Upper lobe of left lung (tissue), 6 donors: ENCODE results near the gene C9orf50. TPM values are rescaled to one million over a fixed set of nuclear protein-coding genes. Genes with fewer than 3 reads are reported as not detected.
A peak's percentile ranks its signal among the peaks of the same experiment; 100 is the strongest.

Experiments used
- ATAC-seq, 2 donors: fragments of 200-7000 bp; cut with Tn5 transposase; one replicate each; pipeline ENCODE4 v1.9.1; 2022; ENCODE audit warnings: mild to moderate bottlenecking in 2 of 2, moderate library complexity in 2 of 2; ENCODE audit not compliant: low FRiP score in 2 of 2
- DNase-seq, 2 donors: peaks; one replicate each; pipeline ENCODE4 v3.0.0-alpha.2; 2019 to 2020
- H3K27ac ChIP-seq, 4 donors: fragments of 200-600 bp; sonication (generic); one replicate each; pipeline ENCODE4 v1.5.1; 2016 to 2019
- H3K27me3 ChIP-seq, 4 donors: fragments of 200-600 bp; sonication (generic); one replicate each; pipeline ENCODE4 v1.5.1; 2017 to 2019
- H3K36me3 ChIP-seq, 4 donors: fragments of 200-600 bp; sonication (generic); one replicate each; pipeline ENCODE4 v1.5.1; 2016 to 2019
- H3K4me1 ChIP-seq, 4 donors: fragments of 200-600 bp; sonication (generic); one replicate each; pipeline ENCODE4 v1.5.1; 2018 to 2019
- H3K4me3 ChIP-seq, 4 donors: fragments of 200-600 bp; sonication (generic); one replicate each; pipeline ENCODE4 v1.5.1; 2017 to 2019; ENCODE audit warnings: mild to moderate bottlenecking in 2 of 4, moderate library complexity in 1 of 4
- H3K9me3 ChIP-seq, 4 donors: fragments of 200-600 bp; sonication (generic); one replicate each; pipeline ENCODE4 v1.5.1; 2018 to 2019
- EP300 ChIP-seq, 4 donors: sonication (generic); formaldehyde crosslinking; IDR thresholded peaks; one replicate each; pipeline ENCODE4 v1.5.1; 2017; ENCODE audit warnings: antibody characterized with exemption in 4 of 4, control low read depth in 2 of 4
- POLR2A ChIP-seq, 4 donors: fragments of 450-650 bp; IDR thresholded peaks; one replicate each; pipeline ENCODE4 v1.5.1; 2016 to 2017; ENCODE audit warnings: antibody characterized with exemption in 4 of 4, mild to moderate bottlenecking in 2 of 4
- POLR2AphosphoS5 ChIP-seq, 2 donors: sonication (generic); formaldehyde crosslinking; IDR thresholded peaks; one replicate each; pipeline ENCODE4 v1.5.1; 2017; ENCODE audit warnings: antibody characterized with exemption in 2 of 2
- WGBS, 2 donors: methylation state at CpG; one replicate each; pipeline ENCODE4 v1.1.5; 2017 to 2018; 5-methylcytosine and 5-hydroxymethylcytosine counted together
- total RNA-seq, 6 donors: library from RNA; depleted of rRNA in 4 of 6; stranded (reverse); fragments of >200 nt in 4 of 6; gene quantifications; one replicate each; pipeline versions ENCODE4 v1.1.0 to v1.2.1, GENCODE V29; 2016 to 2021
- TF ChIP-seq, protein P1 (sequence below), 6 experiments: fragments of 450-650 bp in 4 of 6; fragments of 200-600 bp in 2 of 6; sonication (generic) in 2 of 6; IDR thresholded peaks; one replicate each; pipeline ENCODE4 v1.5.1; 2016 to 2019; ENCODE audit warnings: antibody characterized with exemption in 6 of 6
- donor health status: DM: no; HTN: no; CAD: no; lungs with moderate emphysema.
- donor health status: DM: no; HTN: yes; CAD: no; lungs with severe emphysema.

C9orf50 gene
- total RNA-seq, 6 donors from 2014 or later, result not detected

DNA sequence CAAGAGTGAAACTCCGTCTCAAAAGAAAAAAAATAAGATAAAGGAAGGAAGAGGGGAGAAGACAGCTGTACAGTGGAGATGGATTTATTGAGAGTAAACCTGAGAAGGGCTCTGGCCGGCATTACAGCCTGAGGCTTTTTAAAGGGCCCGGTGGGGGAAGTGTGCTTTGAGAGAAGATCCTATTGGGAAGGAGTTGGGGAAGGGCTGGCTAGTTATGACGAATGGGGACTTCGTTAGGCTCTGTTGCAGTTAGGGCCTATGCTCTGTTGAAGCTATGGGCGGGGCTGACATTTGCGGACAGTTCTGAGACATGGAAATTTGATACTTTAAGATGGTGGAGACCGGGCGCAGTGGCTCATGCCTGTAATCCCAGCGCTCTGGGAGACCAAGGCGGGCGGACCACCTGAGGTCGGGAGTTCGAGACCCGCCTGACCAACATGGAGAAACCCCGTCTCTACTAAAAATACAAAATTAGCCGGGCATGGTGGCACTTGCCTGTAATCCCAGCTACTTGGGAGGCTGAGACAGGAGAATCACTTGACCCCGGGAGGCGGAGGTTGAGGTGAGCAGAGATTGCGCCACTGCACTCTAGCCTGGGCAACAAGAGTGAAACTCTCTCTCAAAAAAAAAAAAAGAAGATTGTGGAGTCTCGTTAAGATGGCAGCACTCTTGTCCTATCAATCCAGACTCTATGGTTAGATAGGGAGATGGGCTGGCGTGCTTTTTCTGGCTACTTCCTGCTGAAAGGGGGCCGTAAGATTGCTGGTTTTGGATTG lies 33.2 kb downstream of the C9orf50 start:
- TF ChIP-seq EP300 (IDR thresholded peaks at IDR 0.05) (no peak), POLR2A (IDR thresholded peaks at IDR 0.05) (no peak), POLR2AphosphoS5 (IDR thresholded peaks at IDR 0.05) (no peak)
- TF ChIP-seq, protein P1, sequence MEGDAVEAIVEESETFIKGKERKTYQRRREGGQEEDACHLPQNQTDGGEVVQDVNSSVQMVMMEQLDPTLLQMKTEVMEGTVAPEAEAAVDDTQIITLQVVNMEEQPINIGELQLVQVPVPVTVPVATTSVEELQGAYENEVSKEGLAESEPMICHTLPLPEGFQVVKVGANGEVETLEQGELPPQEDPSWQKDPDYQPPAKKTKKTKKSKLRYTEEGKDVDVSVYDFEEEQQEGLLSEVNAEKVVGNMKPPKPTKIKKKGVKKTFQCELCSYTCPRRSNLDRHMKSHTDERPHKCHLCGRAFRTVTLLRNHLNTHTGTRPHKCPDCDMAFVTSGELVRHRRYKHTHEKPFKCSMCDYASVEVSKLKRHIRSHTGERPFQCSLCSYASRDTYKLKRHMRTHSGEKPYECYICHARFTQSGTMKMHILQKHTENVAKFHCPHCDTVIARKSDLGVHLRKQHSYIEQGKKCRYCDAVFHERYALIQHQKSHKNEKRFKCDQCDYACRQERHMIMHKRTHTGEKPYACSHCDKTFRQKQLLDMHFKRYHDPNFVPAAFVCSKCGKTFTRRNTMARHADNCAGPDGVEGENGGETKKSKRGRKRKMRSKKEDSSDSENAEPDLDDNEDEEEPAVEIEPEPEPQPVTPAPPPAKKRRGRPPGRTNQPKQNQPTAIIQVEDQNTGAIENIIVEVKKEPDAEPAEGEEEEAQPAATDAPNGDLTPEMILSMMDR (IDR thresholded peaks at IDR 0.05), result no peak
- Histone ChIP-seq H3K4me1 (peaks cover 0 to 8% (median 6%) of the 10 kb centered on the region in 4 donors), H3K9me3 (no peaks in the 10 kb centered on the region), H3K27ac (no peak overlapping the region), H3K4me3 (no peak overlapping the region), H3K36me3 (no peaks in the 10 kb centered on the region), H3K27me3 (no peaks in the 10 kb centered on the region)
- 92% methylated on average over 23 of the region's 23 CpGs for WGBS, 2 donors
- DNase-seq (no peak), ATAC-seq (no peak)

DNA sequence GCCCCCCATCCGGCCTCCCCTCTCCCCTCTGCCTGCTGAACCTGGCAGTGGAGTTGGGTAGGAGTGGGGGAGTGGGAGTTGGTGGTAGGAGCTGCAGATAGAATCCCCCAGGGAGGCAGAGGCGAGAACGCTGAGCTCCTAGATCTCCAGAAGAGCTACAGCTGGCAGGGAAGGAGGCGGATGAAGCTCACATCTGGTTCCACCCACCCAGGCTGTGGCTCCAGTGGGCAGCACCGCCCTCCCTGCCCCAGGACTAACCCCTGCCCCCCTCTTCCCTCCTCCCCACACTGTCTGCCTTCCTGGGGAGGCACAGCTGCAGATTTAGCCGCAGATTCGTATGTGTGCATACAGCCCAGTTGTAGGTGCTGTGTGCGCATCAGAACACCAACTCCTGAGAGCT lies 34.2 kb downstream of the C9orf50 start:
- Histone ChIP-seq H3K27ac (no peak overlapping the region), H3K9me3 (no peaks in the 10 kb centered on the region), H3K4me1 (peaks cover 0 to 8% (median 6%) of the 10 kb centered on the region in 4 donors), H3K27me3 (no peaks in the 10 kb centered on the region), H3K4me3 (no peak overlapping the region), H3K36me3 (no peaks in the 10 kb centered on the region)
- TF ChIP-seq, protein P1 (IDR thresholded peaks at IDR 0.05), result no peak
- TF ChIP-seq POLR2AphosphoS5 (IDR thresholded peaks at IDR 0.05) (no peak), EP300 (IDR thresholded peaks at IDR 0.05) (no peak), POLR2A (IDR thresholded peaks at IDR 0.05) (no peak)
- 82 to 87% methylated on average over 7 to 8 of the region's 8 CpGs for WGBS, 2 donors
- ATAC-seq (no peak), DNase-seq (no peak)

DNA sequence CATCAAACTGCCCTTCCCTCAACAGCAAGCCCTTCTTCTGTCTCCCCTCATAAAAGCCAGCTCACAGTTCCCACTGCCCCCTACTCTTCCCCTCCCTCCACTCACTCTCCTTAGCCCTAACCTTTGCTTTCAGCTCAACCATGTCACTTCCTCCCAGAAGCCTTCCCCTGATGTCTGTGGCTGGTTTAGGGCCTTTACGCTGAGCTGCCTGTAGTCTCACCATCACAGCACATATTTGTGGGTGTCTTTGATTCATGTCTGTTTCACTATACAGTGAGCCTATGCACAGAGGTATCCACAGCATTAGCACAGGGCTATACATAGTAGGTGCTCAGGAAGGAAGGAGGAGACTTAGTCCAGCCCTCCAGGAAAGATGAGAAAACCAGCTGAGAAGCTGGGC lies 34.7 kb downstream of the C9orf50 start:
- no peaks in the 10 kb centered on the region for H3K9me3 ChIP-seq
- DNase-seq (no peak), ATAC-seq (no peak)
- peaks cover 0 to 8% (median 6%) of the 10 kb centered on the region in 4 donors for H3K4me1 ChIP-seq
- H3K27ac ChIP-seq, result no peak overlapping the region
- H3K27me3 ChIP-seq, result no peaks in the 10 kb centered on the region
- 79 to 86% methylated on average over 1 of the region's 1 CpG for WGBS, 2 donors
- H3K36me3 ChIP-seq, result no peaks in the 10 kb centered on the region
- TF ChIP-seq POLR2AphosphoS5 (IDR thresholded peaks at IDR 0.05) (no peak), EP300 (IDR thresholded peaks at IDR 0.05) (no peak), POLR2A (IDR thresholded peaks at IDR 0.05) (no peak)
- TF ChIP-seq, protein P1 (IDR thresholded peaks at IDR 0.05), result no peak
- H3K4me3 ChIP-seq, result no peak overlapping the region

DNA sequence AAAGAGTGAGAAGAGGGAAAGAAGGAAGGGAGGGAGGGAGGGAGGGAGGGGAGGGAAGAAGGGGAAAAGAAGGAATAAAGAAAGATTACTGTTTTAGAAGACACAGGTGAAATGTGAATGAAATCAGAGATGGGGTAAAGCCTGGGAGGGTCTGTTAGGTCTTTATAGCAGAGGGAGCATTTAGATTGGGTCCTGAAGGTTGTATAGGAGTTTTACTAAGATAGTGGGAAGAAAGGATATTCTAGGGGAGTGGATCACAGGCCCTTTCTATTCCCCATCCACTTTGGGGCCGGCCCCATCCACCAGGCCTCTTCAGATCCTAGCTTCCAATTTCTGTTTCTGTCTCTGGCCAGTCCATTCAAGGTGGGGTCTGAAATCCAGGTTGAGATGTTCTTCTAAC lies 35.5 kb downstream of the C9orf50 start:
- Histone ChIP-seq H3K9me3 (no peaks in the 10 kb centered on the region), H3K4me3 (no peak overlapping the region), H3K36me3 (no peaks in the 10 kb centered on the region), H3K4me1 (peaks cover 0 to 8% (median 6%) of the 10 kb centered on the region in 4 donors), H3K27ac (no peak overlapping the region), H3K27me3 (no peaks in the 10 kb centered on the region)
- 96% methylated on average over 1 of the region's 1 CpG for WGBS, 2 donors
- TF ChIP-seq POLR2AphosphoS5 (IDR thresholded peaks at IDR 0.05) (no peak), EP300 (IDR thresholded peaks at IDR 0.05) (no peak), POLR2A (IDR thresholded peaks at IDR 0.05) (no peak)
- TF ChIP-seq, protein P1 (IDR thresholded peaks at IDR 0.05), result no peak
- ATAC-seq (no peak), DNase-seq (no peak)

DNA sequence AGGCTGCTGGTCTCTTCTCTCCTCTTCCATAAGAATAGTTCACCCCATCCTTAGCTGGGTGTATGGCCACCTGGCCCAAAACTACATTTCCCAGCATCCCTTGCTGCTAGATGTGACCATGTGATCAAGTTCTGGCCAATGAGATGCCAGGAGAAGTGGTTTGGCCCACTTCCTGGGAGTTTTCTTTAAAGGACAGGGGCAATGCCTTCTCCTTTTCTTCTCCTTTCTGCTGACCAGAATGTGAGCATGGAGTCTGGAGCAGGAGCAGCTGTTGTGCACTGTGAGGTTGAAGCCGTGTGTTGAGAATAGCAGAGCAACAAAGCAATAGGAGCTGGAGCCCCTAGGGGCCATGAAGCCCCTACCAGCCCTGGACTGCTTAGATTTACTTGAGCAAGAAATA lies 36.8 kb downstream of the C9orf50 start:
- 90 to 92% methylated on average over 1 of the region's 1 CpG for WGBS, 2 donors
- Histone ChIP-seq H3K9me3 (no peaks in the 10 kb centered on the region), H3K36me3 (no peaks in the 10 kb centered on the region), H3K27me3 (no peaks in the 10 kb centered on the region), H3K27ac (peak overlapping the region in 1 of 4 donors; percentile 41), H3K4me3 (no peak overlapping the region), H3K4me1 (peaks cover 0 to 8% (median 6%) of the 10 kb centered on the region in 4 donors)
- TF ChIP-seq, protein P1 (IDR thresholded peaks at IDR 0.05), result no peak
- no peak for TF ChIP-seq EP300 (IDR thresholded peaks at IDR 0.05)
- no peak for TF ChIP-seq POLR2A (IDR thresholded peaks at IDR 0.05)
- TF ChIP-seq POLR2AphosphoS5 (IDR thresholded peaks at IDR 0.05), result no peak
- ATAC-seq (peak; percentile 46 to 91), DNase-seq (peak in 1 of 2 donors; percentile 87)
